ENCODE results near the gene SLC39A11.
"Not testable (repeated sequence)": the region's sequence is repeated elsewhere in the genome, so short reads cannot be mapped to it uniquely, and the experiment has no call there.

The SLC39A11 gene

GRCh38 chr17:72804949-72805707 is 287.4 kb downstream of the SLC39A11 start:
- no peak for DNase-seq

GRCh38 chr17:72802726-72803125 is 289.8 kb downstream of the SLC39A11 start:
- no peak for DNase-seq

GRCh38 chr17:72797142-72797541 is 295.3 kb downstream of the SLC39A11 start:
- no peak for DNase-seq

GRCh38 chr17:72795941-72796340 is 296.5 kb downstream of the SLC39A11 start:
- DNase-seq: no peak

- no peak for DNase-seq
Measured at GRCh38 chr17:72794152-72794551, 298.3 kb downstream of the SLC39A11 start.

GRCh38 chr17:72792771-72793170 is 299.7 kb downstream of the SLC39A11 start:
- DNase-seq: no peak

- no peak for DNase-seq
Measured at GRCh38 chr17:72790190-72790589, 302.3 kb downstream of the SLC39A11 start.

- DNase-seq: no peak
Measured at GRCh38 chr17:72789711-72790110, 302.8 kb downstream of the SLC39A11 start.

GRCh38 chr17:72788950-72789585 is 303.4 kb downstream of the SLC39A11 start:
- DNase-seq: no peak

GRCh38 chr17:72786209-72786608 is 306.3 kb downstream of the SLC39A11 start:
- no peak for DNase-seq

- no peak for DNase-seq
Measured at GRCh38 chr17:72782985-72783701, 309.3 kb downstream of the SLC39A11 start.

GRCh38 chr17:72782437-72782836 is 310.1 kb downstream of the SLC39A11 start:
- DNase-seq: not testable (repeated sequence)

GRCh38 chr17:72778169-72779151 is 314.0 kb downstream of the SLC39A11 start:
- no peak for DNase-seq

- DNase-seq: no peak
Measured at GRCh38 chr17:72775919-72776318, 316.6 kb downstream of the SLC39A11 start.

- DNase-seq: no peak
Measured at GRCh38 chr17:72775237-72775636, 317.3 kb downstream of the SLC39A11 start.

GRCh38 chr17:72774236-72774635 is 318.3 kb downstream of the SLC39A11 start:
- no peak for DNase-seq

- not testable (repeated sequence) for DNase-seq
Measured at GRCh38 chr17:72773225-72773624, 319.3 kb downstream of the SLC39A11 start.

GRCh38 chr17:72772331-72772821 is 320.1 kb downstream of the SLC39A11 start:
- no peak for DNase-seq

- no peak for DNase-seq
Measured at GRCh38 chr17:72771734-72772133, 320.8 kb downstream of the SLC39A11 start.

- DNase-seq: no peak
Measured at GRCh38 chr17:72766761-72767356, 325.6 kb downstream of the SLC39A11 start.
